SK-N-SH (cell line): ENCODE results near the gene SDK1. TPM values are rescaled to one million over a fixed set of nuclear protein-coding genes. Genes with fewer than 3 reads are reported as not detected.

Experiments used
- CTCF ChIA-PET: fragments of 300-600, 350-600 bp; formaldehyde crosslinking; extraction: SDS; loops from one replicate; lab custom pipeline; 2021; lab: Yijun Ruan, JAX
- POLR2A ChIA-PET: fragments of 350-600 bp; sonication (Branson Sonifier 250); formaldehyde crosslinking; extraction: SDS; loops from one replicate; lab custom pipeline; 2020; ENCODE audit warnings: antibody characterized with exemption, inconsistent platforms; lab: Yijun Ruan, JAX
- DNase-seq: peaks from one replicate; pipeline ENCODE4 v3.0.0; 2012
- H2AFZ ChIP-seq: fragments of 200-600 bp; sonication (generic); 2 replicates; pipeline ENCODE4 v1.8.1; 2016; ENCODE audit warnings: antibody characterized with exemption, mild to moderate bottlenecking, low read depth
- H3F3A ChIP-seq: fragments of 200-600 bp; sonication (generic); replicated peaks from 2 replicates; pipeline ENCODE3; 2016; ENCODE audit warnings: antibody characterized with exemption, mild to moderate bottlenecking; ENCODE audit not compliant: insufficient read depth
- H3K27ac ChIP-seq, 2 experiments: fragments of 200-500 bp in 1 of 2; fragments of 200-600 bp in 1 of 2; sonication (Bioruptor generic) in 1 of 2; sonication (generic), shearing (Covaris generic) in 1 of 2; 2 replicates each; pipeline versions ENCODE4 v1.5.1 to v1.6.1; 2014 to 2016; ENCODE audit warnings: low read depth in 2 of 2, inconsistent platforms in 1 of 2, low read length in 1 of 2, mild to moderate bottlenecking in 1 of 2, mixed read lengths in 1 of 2
- H3K27me3 ChIP-seq: fragments of 200-600 bp; sonication (generic), shearing (Covaris generic); 2 replicates; pipeline ENCODE4 v1.6.1; 2016; ENCODE audit warnings: mixed run types; ENCODE audit not compliant: insufficient read depth
- H3K36me3 ChIP-seq, 2 experiments: fragments of 200-500 bp in 1 of 2; fragments of 200-600 bp in 1 of 2; sonication (Bioruptor generic) in 1 of 2; sonication (generic) in 1 of 2; replicated peaks in 1 of 2; 2 replicates each; pipeline versions ENCODE3 to v1.5.1; 2014 to 2016; ENCODE audit warnings: low read length in 1 of 2, mild to moderate bottlenecking in 1 of 2; ENCODE audit not compliant: insufficient read depth in 2 of 2, control insufficient read depth in 1 of 2
- H3K4me1 ChIP-seq, 2 experiments: fragments of 200-500 bp in 1 of 2; fragments of 200-600 bp in 1 of 2; sonication (Bioruptor generic) in 1 of 2; sonication (generic), shearing (Covaris generic) in 1 of 2; 2 replicates each; pipeline versions ENCODE4 v1.5.1 to v1.6.1; 2014 to 2016; ENCODE audit warnings: low read depth in 1 of 2, low read length in 1 of 2, mixed run types in 1 of 2; ENCODE audit not compliant: insufficient read depth in 2 of 2, control insufficient read depth in 1 of 2
- H3K4me2 ChIP-seq: fragments of 200-600 bp; sonication (generic), shearing (Covaris generic); 2 replicates; pipeline ENCODE4 v1.6.1; 2017; ENCODE audit warnings: mixed run types
- H3K4me3 ChIP-seq, 2 experiments: fragments of 200-500 bp in 1 of 2; fragments of 200-600 bp in 1 of 2; sonication (Bioruptor generic) in 1 of 2; sonication (generic), shearing (Covaris generic) in 1 of 2; 2 replicates each; pipeline versions ENCODE4 v1.5.1 to v1.8.1; 2014 to 2016; ENCODE audit warnings: low read depth in 2 of 2, inconsistent platforms in 1 of 2, low read length in 1 of 2, mild to moderate bottlenecking in 1 of 2, mixed read lengths in 1 of 2, moderate library complexity in 1 of 2
- H3K79me2 ChIP-seq: fragments of 200-600 bp; sonication (generic); 2 replicates; pipeline ENCODE4 v1.8.1; 2017; ENCODE audit warnings: mild to moderate bottlenecking; ENCODE audit not compliant: insufficient read depth
- H3K9ac ChIP-seq: fragments of 200-600 bp; sonication (generic); 2 replicates; pipeline ENCODE4 v1.6.1; 2017; ENCODE audit warnings: mixed run types
- H3K9me2 ChIP-seq: fragments of 200-600 bp; sonication (generic); 2 replicates; pipeline ENCODE4 v1.6.1; 2017; ENCODE audit warnings: mixed run types
- H3K9me3 ChIP-seq: fragments of 200-600 bp; sonication (generic); 2 replicates; pipeline ENCODE4 v1.6.1; 2017; ENCODE audit warnings: mixed run types, mild to moderate bottlenecking, moderate library complexity
- H4K20me1 ChIP-seq: fragments of 200-600 bp; sonication (generic); 2 replicates; pipeline ENCODE4 v1.6.1; 2017; ENCODE audit warnings: mild to moderate bottlenecking, mixed run types; ENCODE audit not compliant: insufficient read depth
- CHD2 ChIP-seq: fragments of 150-350 bp; IDR thresholded peaks from 2 replicates; pipeline ENCODE4 v1.6.1; 2018; ENCODE audit warnings: low read length; ENCODE audit not compliant: partially characterized antibody
- EZH2phosphoT487 ChIP-seq: fragments of 200-600 bp; sonication (generic); IDR thresholded peaks from 2 replicates; pipeline ENCODE4 v1.6.1; 2017; ENCODE audit warnings: low read depth, mixed run types, mild to moderate bottlenecking, antibody characterized with exemption, moderate library complexity, borderline replicate concordance
- GABPA ChIP-seq: IDR thresholded peaks from 2 replicates; pipeline ENCODE4 v1.4.0; 2012; ENCODE audit warnings: low read depth, mild to moderate bottlenecking
- GATA2 ChIP-seq: sonication (generic); formaldehyde crosslinking; IDR thresholded peaks from 2 replicates; pipeline ENCODE4 v1.5.0; 2020; ENCODE audit warnings: mild to moderate bottlenecking, missing genetic modification reagents
- IRF3 ChIP-seq: fragments of 150-350 bp; IDR thresholded peaks from 2 replicates; pipeline ENCODE4 v1.6.1; 2016; ENCODE audit warnings: mild to moderate bottlenecking, low read depth, low read length
- JUND ChIP-seq: IDR thresholded peaks from 2 replicates; pipeline ENCODE4 v1.4.0; 2012
- MXI1 ChIP-seq: IDR thresholded peaks from 2 replicates; pipeline ENCODE4 v1.6.1; 2012; ENCODE audit warnings: mild to moderate bottlenecking, low read depth, low read length, improper control_type of control experiment
- NFIC ChIP-seq: IDR thresholded peaks from 2 replicates; pipeline ENCODE4 v1.4.0; 2012; ENCODE audit warnings: borderline replicate concordance
- NRF1 ChIP-seq: IDR thresholded peaks from 2 replicates; pipeline ENCODE4 v1.6.1; 2012; ENCODE audit warnings: low read depth, mild to moderate bottlenecking, low read length
- RAD21 ChIP-seq: IDR thresholded peaks from 2 replicates; pipeline ENCODE4 v1.6.1; 2012; ENCODE audit warnings: mild to moderate bottlenecking, low read length
- RFX5 ChIP-seq: IDR thresholded peaks from 2 replicates; pipeline ENCODE4 v1.6.1; 2012; ENCODE audit warnings: mild to moderate bottlenecking, improper control_type of control experiment, low read length
- RXRA ChIP-seq: IDR thresholded peaks from 2 replicates; pipeline ENCODE4 v1.4.0; 2012; ENCODE audit warnings: low read depth, mild to moderate bottlenecking, borderline replicate concordance
- SIN3A ChIP-seq: IDR thresholded peaks from 2 replicates; pipeline ENCODE4 v1.6.1; 2012; ENCODE audit warnings: low read depth, mild to moderate bottlenecking, low read length, moderate library complexity, borderline replicate concordance
- TAF1 ChIP-seq: IDR thresholded peaks from 2 replicates; pipeline ENCODE4 v1.6.1; 2012; ENCODE audit warnings: low read depth, mild to moderate bottlenecking, low read length, moderate library complexity, borderline replicate concordance
- YY1 ChIP-seq: IDR thresholded peaks from 2 replicates; pipeline ENCODE4 v1.4.0; 2012; ENCODE audit warnings: low read depth, mild to moderate bottlenecking
- ZBTB33 ChIP-seq: IDR thresholded peaks from 2 replicates; pipeline ENCODE4 v1.4.0; 2012; ENCODE audit warnings: low read depth, borderline replicate concordance
- WGBS: methylation state at CpG from one replicate; pipeline ENCODE4 v1.1.6; 2017; ENCODE audit warnings: low lambda C conversion rate; 5-methylcytosine and 5-hydroxymethylcytosine counted together
- polyA plus RNA-seq, 3 experiments: library from polyadenylated mRNA; depleted of rRNA; stranded (reverse); fragments of >200 nt; gene quantifications; 2 replicates each; pipeline ENCODE4 v1.2.3, GENCODE V29; 2012
- TF ChIP-seq, protein P1 (sequence below): IDR thresholded peaks from 2 replicates; pipeline ENCODE4 v1.6.1; 2012; ENCODE audit warnings: mild to moderate bottlenecking, low read depth, low read length, moderate library complexity
- TF ChIP-seq, protein P2 (sequence below): IDR thresholded peaks from 2 replicates; pipeline ENCODE4 v1.4.0; 2012; ENCODE audit warnings: low read depth
- TF ChIP-seq, protein P3 (sequence below): fragments of 200-600 bp; sonication (generic); IDR thresholded peaks from 2 replicates; pipeline ENCODE4 v1.6.1; 2017; ENCODE audit warnings: antibody characterized with exemption, mild to moderate bottlenecking, moderate library complexity

Gene SDK1
- polyA plus RNA-seq, 1 of the 3 experiments (the other 2 are of a cell fraction), result 1.2 TPM

GRCh38 chr7:4162884-4163564 is 862.0 kb downstream of the SDK1 start:
- TF ChIP-seq EZH2phosphoT487 (no peak), JUND (no peak), TAF1 (no peak), SIN3A (no peak), GATA2 (CRISPR knock-in tag) (no peak), RAD21 (no peak), MXI1 (no peak), NFIC (no peak), ZBTB33 (no peak), RXRA (no peak), NRF1 (no peak), GABPA (no peak), IRF3 (no peak), RFX5 (no peak), CHD2 (no peak), YY1 (no peak)
- TF ChIP-seq, protein P1, sequence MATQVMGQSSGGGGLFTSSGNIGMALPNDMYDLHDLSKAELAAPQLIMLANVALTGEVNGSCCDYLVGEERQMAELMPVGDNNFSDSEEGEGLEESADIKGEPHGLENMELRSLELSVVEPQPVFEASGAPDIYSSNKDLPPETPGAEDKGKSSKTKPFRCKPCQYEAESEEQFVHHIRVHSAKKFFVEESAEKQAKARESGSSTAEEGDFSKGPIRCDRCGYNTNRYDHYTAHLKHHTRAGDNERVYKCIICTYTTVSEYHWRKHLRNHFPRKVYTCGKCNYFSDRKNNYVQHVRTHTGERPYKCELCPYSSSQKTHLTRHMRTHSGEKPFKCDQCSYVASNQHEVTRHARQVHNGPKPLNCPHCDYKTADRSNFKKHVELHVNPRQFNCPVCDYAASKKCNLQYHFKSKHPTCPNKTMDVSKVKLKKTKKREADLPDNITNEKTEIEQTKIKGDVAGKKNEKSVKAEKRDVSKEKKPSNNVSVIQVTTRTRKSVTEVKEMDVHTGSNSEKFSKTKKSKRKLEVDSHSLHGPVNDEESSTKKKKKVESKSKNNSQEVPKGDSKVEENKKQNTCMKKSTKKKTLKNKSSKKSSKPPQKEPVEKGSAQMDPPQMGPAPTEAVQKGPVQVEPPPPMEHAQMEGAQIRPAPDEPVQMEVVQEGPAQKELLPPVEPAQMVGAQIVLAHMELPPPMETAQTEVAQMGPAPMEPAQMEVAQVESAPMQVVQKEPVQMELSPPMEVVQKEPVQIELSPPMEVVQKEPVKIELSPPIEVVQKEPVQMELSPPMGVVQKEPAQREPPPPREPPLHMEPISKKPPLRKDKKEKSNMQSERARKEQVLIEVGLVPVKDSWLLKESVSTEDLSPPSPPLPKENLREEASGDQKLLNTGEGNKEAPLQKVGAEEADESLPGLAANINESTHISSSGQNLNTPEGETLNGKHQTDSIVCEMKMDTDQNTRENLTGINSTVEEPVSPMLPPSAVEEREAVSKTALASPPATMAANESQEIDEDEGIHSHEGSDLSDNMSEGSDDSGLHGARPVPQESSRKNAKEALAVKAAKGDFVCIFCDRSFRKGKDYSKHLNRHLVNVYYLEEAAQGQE, result no peak
- TF ChIP-seq, protein P2, sequence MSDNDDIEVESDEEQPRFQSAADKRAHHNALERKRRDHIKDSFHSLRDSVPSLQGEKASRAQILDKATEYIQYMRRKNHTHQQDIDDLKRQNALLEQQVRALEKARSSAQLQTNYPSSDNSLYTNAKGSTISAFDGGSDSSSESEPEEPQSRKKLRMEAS, result no peak
- TF ChIP-seq, protein P3, sequence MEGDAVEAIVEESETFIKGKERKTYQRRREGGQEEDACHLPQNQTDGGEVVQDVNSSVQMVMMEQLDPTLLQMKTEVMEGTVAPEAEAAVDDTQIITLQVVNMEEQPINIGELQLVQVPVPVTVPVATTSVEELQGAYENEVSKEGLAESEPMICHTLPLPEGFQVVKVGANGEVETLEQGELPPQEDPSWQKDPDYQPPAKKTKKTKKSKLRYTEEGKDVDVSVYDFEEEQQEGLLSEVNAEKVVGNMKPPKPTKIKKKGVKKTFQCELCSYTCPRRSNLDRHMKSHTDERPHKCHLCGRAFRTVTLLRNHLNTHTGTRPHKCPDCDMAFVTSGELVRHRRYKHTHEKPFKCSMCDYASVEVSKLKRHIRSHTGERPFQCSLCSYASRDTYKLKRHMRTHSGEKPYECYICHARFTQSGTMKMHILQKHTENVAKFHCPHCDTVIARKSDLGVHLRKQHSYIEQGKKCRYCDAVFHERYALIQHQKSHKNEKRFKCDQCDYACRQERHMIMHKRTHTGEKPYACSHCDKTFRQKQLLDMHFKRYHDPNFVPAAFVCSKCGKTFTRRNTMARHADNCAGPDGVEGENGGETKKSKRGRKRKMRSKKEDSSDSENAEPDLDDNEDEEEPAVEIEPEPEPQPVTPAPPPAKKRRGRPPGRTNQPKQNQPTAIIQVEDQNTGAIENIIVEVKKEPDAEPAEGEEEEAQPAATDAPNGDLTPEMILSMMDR, result no peak
- H3K36me3 ChIP-seq, result no peaks in the 10 kb centered on the region
- H3K4me1 ChIP-seq, result peaks cover 0 to 14% of the 10 kb centered on the region in 2 experiments; a peak in 1 of 4 replicates
- no peaks in the 10 kb centered on the region for H4K20me1 ChIP-seq
- H3F3A ChIP-seq, result no peaks in the 10 kb centered on the region
- H3K9ac ChIP-seq, result no peak overlapping the region
- ChIA-PET CTCF (interaction anchor here (0.7 to 2.3 kb wide), 4 partner anchors 10 to 30 kb away, joined by 3 to 6 read pairs (median 3); no protein-coding TSS in a partner anchor), POLR2A (no interaction called here)
- DNase-seq, result no peak
- WGBS, result 58% methylated on average over 14 of the region's 14 CpGs
- H3K9me2 ChIP-seq, result no peaks in the 10 kb centered on the region
- no peak overlapping the region for H3K27ac ChIP-seq
- H3K4me2 ChIP-seq, result no peak overlapping the region
- no peaks in the 10 kb centered on the region for H3K27me3 ChIP-seq
- H3K79me2 ChIP-seq, result no peaks in the 10 kb centered on the region
- H3K9me3 ChIP-seq, result no peaks in the 10 kb centered on the region; the same call in 1 of the 2 replicates
- no peak overlapping the region for H3K4me3 ChIP-seq
- H2AFZ ChIP-seq, result no peak overlapping the region
